Astrocyte of the cerebellum (primary cell): ENCODE data around the gene PTCD2.

Experiments
- DNase-seq: peaks from one replicate; pipeline ENCODE4 v3.0.0-alpha.2; 2011; ENCODE audit warnings: low read depth
- H3K4me3 ChIP-seq: 2 replicates; pipeline ENCODE4 v1.5.1; 2011; ENCODE audit warnings: mild to moderate bottlenecking, low read depth, low read length, moderate library complexity
- CTCF ChIP-seq: IDR thresholded peaks from 2 replicates; pipeline ENCODE4 v1.5.1; 2012; ENCODE audit warnings: low read length, low read depth, moderate library complexity, mild to moderate bottlenecking; ENCODE audit errors: missing control alignments
- in situ Hi-C: cut with HindIII; loops from 2 replicates; pipeline ENCODE4 v1.10.0; 2017; ENCODE audit warnings: low sequenced_read_pairs

Gene PTCD2

GRCh38 chr5:72380492-72381274 lies 60.5 kb downstream of the PTCD2 start:
- in situ Hi-C loops: no loop called here
- no peak overlapping the region for H3K4me3 ChIP-seq
- no peak for TF ChIP-seq CTCF
- no peak for DNase-seq

DNA sequence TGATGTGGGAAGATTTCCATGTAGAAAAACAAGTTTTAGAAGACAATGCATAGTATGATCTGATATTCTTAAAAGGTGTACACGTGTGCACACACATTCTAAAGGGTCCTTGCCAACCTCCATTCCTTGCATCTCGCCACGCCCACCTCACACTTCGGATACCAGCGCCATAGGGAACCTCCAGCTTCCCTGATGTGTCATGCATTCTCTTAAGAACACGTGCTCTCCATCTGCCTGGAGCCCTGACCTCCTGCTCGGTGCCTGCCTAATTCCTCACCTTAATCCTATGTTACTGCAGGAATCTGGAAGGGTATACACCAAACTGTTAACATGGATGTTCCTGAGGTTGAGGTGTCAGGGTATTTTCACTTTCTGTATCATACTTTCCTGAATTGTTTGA lies 63.1 kb downstream of the PTCD2 start:
- in situ Hi-C loops: no loop called here
- H3K4me3 ChIP-seq: no peak overlapping the region
- TF ChIP-seq CTCF: no peak
- no peak for DNase-seq

- no peak overlapping the region for H3K4me3 ChIP-seq
- in situ Hi-C loops: no loop called here
- no peak for TF ChIP-seq CTCF
- no peak for DNase-seq
These were observed 63.6 kb downstream of the PTCD2 start for GRCh38 chr5:72383726-72384125.

DNA sequence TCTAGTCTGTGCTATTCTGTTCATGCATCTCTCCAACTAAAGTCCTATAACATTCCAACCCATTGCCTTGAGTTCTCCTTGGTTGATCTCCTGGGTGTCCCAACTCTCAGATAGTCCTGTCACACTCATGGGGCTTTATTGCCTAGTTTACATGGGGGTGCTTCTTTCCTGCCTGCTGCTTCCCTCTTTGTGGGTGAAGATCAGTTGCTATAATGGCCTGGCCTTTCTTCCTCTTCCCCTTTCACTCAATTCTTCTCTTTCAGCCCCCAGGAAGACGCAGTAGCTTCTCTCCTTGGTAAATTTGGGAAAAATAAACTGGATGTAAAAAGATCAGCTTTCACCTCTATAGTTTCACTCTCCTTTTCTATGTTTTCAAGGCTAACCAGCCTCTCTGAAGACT lies 66.5 kb downstream of the PTCD2 start:
- no peak for DNase-seq
- in situ Hi-C loops: no loop called here
- TF ChIP-seq CTCF: no peak
- H3K4me3 ChIP-seq: no peak overlapping the region

- TF ChIP-seq CTCF: no peak
- peak; percentile 51 for DNase-seq
- in situ Hi-C loops: no loop called here
- no peak overlapping the region for H3K4me3 ChIP-seq
These were observed 67.8 kb downstream of the PTCD2 start for GRCh38 chr5:72387985-72388384.

- DNase-seq: no peak
- H3K4me3 ChIP-seq: no peak overlapping the region
- in situ Hi-C loops: no loop called here
- no peak for TF ChIP-seq CTCF
These were observed 68.5 kb downstream of the PTCD2 start for GRCh38 chr5:72388646-72389045.
